NCI-H1417 treated with DMSO at 0.1 percent for 48 hours (cell line): Measurements from ENCODE around the gene PARD3B.

Experiments
- DNase-seq: peaks from one replicate; lab custom pipeline; 2025; lab: John Stamatoyannopoulos, UW

Gene PARD3B

GRCh38 chr2:205133544-205133943, 588.3 kb downstream of the PARD3B start:
- no peak for DNase-seq

GRCh38 chr2:205138735-205139134, 593.5 kb downstream of the PARD3B start:
- no peak for DNase-seq

- peak; percentile 27 for DNase-seq
Measured at GRCh38 chr2:205139822-205140463, 594.7 kb downstream of the PARD3B start.

- no peak for DNase-seq
Measured at GRCh38 chr2:205141381-205141780, 596.1 kb downstream of the PARD3B start.

- no peak for DNase-seq
Measured at GRCh38 chr2:205145888-205146287, 600.6 kb downstream of the PARD3B start.

GRCh38 chr2:205148755-205149154, 603.5 kb downstream of the PARD3B start:
- DNase-seq, result no peak

GRCh38 chr2:205156457-205156856, 611.2 kb downstream of the PARD3B start:
- DNase-seq, result no peak

- no peak for DNase-seq
Measured at GRCh38 chr2:205158404-205158803, 613.1 kb downstream of the PARD3B start.

- no peak for DNase-seq
Measured at GRCh38 chr2:205161156-205161839, 616.0 kb downstream of the PARD3B start.

- DNase-seq, result no peak
Measured at GRCh38 chr2:205166745-205167144, 621.5 kb downstream of the PARD3B start.

- no peak for DNase-seq
Measured at GRCh38 chr2:205169012-205169411, 623.7 kb downstream of the PARD3B start.

GRCh38 chr2:205169464-205169863, 624.2 kb downstream of the PARD3B start:
- DNase-seq, result no peak

- no peak for DNase-seq
Measured at GRCh38 chr2:205170399-205170798, 625.1 kb downstream of the PARD3B start.

- DNase-seq, result no peak
Measured at GRCh38 chr2:205171261-205171940, 626.1 kb downstream of the PARD3B start.

- DNase-seq, result no peak
Measured at GRCh38 chr2:205175831-205176230, 630.6 kb downstream of the PARD3B start.

GRCh38 chr2:205176546-205176945, 631.3 kb downstream of the PARD3B start:
- no peak for DNase-seq

GRCh38 chr2:205177546-205177945, 632.3 kb downstream of the PARD3B start:
- no peak for DNase-seq

- no peak for DNase-seq
Measured at GRCh38 chr2:205180730-205181129, 635.5 kb downstream of the PARD3B start.

- DNase-seq, result no peak
Measured at GRCh38 chr2:205187731-205188130, 642.5 kb downstream of the PARD3B start.

- no peak for DNase-seq
Measured at GRCh38 chr2:205188239-205189138, 643.2 kb downstream of the PARD3B start.

GRCh38 chr2:205189301-205189700, 644.0 kb downstream of the PARD3B start:
- no peak for DNase-seq

GRCh38 chr2:205190528-205190927, 645.3 kb downstream of the PARD3B start:
- DNase-seq, result no peak
